Thyroid gland (tissue), 4 donors: ENCODE data around the gene PCDHA8.

Experiments
- CTCF ChIP-seq, 6 experiments: fragments of 200-600 bp in 3 of 6; fragments of 450-650 bp in 3 of 6; sonication (generic) in 3 of 6; IDR thresholded peaks; one replicate each; pipeline ENCODE4 v1.5.1; 2016 to 2019; ENCODE audit warnings: antibody characterized with exemption in 6 of 6, mild to moderate bottlenecking in 2 of 6, inconsistent platforms in 1 of 6, moderate library complexity in 1 of 6
- POLR2A ChIP-seq, 2 donors: fragments of 450-650 bp; IDR thresholded peaks; one replicate each; pipeline ENCODE4 v1.6.1; 2017; ENCODE audit warnings: antibody characterized with exemption in 2 of 2, mild to moderate bottlenecking in 2 of 2, moderate library complexity in 1 of 2

- TF ChIP-seq CTCF (IDR thresholded peaks at IDR 0.05) (peak in 3 of 6 experiments; percentile 9 to 34 (median 27)), POLR2A (IDR thresholded peaks at IDR 0.05) (no peak)
Observed at GRCh38 chr5:140801494-140801841, 39.5 kb upstream of the PCDHA8 start.
